Erythroblast (primary cell): Measurements from ENCODE around the gene PAFAH1B2.

Experiments
- GATA1 ChIP-seq: IDR thresholded peaks from 2 replicates; pipeline ENCODE4 v1.6.1; 2011; ENCODE audit warnings: low read depth, mild to moderate bottlenecking, control low read depth, low read length, moderate library complexity
- POLR2A ChIP-seq: IDR thresholded peaks from 2 replicates; pipeline ENCODE4 v1.6.1; 2011; ENCODE audit warnings: mild to moderate bottlenecking, low read length

GRCh38 chr11:117097389-117098268, 46.5 kb upstream of the PAFAH1B2 start:
- no peak for TF ChIP-seq POLR2A
- no peak for TF ChIP-seq GATA1
